GM18505 (cell line): Measurements from ENCODE around the gene DPY19L1.
"Not testable (repeated sequence)": the region's sequence is repeated elsewhere in the genome, so short reads cannot be mapped to it uniquely, and the experiment has no call there.

Experiments used
- ATAC-seq: cut with Tn5 transposase; IDR thresholded peaks from one replicate; pipeline ENCODE4 v1.9.1; 2021; ENCODE audit not compliant: unreplicated experiment
- POLR2A ChIP-seq: IDR thresholded peaks from 4 replicates; pipeline ENCODE4 v1.6.1; 2011; ENCODE audit warnings: borderline replicate concordance; ENCODE audit not compliant: insufficient read depth, insufficient read length; ENCODE audit errors: extremely low read depth

The DPY19L1 gene

DNA sequence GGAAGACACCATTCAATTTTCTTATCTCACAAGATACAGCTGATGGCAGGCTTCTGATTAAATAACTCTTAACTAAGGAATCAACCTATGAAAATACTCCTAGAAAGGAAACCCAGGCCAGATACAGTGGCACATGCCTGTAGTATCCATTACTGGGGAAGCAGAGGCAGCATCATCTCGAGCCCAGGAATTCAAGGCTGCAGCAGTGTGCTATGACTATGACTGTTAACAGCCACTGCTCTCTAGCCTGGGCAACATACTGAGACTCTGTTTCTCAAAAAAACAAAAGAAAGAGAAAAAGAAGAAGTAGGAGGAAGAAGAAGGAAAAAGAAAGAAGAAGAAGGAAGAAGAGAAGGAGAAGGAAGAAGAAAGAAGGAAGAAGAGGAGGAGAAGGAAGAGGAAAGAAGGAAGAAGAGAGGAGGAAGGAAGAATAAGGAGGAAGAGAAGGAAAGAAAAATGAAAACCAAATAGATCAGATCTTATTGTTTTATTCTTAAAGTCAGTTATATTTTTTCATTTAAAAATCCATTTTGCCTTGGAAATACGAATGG is 18.0 kb downstream of the DPY19L1 start:
- no peak for TF ChIP-seq POLR2A

DNA sequence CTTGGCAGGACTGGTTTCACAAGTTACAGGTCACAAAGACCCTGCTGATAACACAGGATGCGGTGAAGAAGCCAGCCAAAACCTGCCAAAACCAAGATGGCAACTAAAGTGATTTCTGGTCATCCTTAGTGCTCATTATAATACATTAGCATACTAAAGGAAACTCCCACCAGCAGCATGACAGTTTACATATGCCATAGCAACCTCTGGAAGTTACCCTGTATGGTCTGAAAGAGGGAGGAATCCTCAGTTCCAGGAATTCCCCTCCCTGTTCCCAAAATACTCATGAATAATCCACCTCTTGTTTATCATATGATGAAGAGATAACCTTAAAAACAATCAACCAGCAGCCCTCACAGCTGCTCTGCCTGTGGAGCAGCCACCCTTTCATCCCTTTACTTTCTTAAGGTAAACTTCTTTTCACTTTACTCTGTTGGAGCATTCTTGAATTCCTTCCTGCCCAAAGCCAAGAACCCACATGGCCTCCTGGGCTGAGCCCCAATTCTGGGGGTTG is 21.9 kb downstream of the DPY19L1 start:
- no peak for ATAC-seq
- TF ChIP-seq POLR2A = no peak

More for the DNA sequence above, 18.0 kb downstream of the DPY19L1 start:
- ATAC-seq = no peak

DNA sequence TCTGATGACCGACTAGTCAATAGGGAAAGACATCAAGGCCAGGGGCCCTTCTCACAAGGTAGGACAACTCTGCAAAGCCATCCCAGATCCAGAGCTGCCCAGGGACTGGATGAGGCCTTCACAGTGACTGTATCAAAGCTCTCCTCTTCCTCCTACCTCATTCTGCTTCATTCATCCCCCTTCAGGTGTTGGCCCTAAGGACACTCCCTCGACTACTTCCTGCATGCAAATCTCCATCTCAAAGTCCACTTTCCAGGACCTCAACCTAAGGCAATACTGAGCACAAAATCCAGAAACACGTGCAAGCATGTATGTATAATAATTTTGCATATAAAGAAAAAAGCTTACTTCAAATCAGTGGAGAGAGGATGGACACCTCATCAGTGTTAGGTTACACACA is 25.1 kb downstream of the DPY19L1 start:
- TF ChIP-seq POLR2A = no peak
- no peak for ATAC-seq

DNA sequence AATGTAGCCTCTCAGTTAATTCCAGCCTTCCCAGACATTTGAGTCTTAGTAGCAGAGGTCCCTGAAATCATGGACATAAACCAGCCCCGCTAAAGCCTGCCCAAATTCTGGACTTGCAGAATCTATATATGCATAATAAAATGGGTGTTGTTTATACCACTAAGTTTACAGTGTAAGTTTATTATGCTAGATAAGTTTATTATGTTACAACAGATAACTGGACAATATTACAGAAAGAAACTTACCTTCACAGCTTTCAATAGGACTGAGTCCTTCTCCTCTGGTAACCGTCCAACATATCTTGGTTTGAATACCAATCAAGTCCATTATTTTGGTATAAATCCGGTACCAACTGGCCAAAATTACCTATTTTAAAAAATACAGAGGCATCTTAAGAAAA is 26.2 kb downstream of the DPY19L1 start:
- no peak for TF ChIP-seq POLR2A
- no peak for ATAC-seq

DNA sequence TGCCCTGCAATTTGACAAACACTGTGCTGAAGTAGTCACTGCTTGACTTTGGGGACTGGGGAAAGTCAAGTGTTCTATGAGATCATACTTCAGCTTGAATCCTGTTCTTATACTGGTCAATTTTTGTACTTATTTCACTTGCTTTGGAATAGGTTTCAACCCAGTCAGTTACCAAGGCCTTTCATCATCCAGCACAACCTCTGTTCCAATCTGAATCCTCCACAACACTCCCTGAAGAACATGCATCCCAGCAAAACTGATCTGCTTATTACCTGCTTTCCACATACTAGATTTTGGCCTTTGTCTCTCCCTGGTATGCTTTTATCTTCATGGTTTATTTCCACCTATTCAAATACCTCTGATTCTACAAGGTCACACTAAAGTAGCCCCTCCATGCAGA is 29.5 kb downstream of the DPY19L1 start:
- no peak for TF ChIP-seq POLR2A
- ATAC-seq = no peak

DNA sequence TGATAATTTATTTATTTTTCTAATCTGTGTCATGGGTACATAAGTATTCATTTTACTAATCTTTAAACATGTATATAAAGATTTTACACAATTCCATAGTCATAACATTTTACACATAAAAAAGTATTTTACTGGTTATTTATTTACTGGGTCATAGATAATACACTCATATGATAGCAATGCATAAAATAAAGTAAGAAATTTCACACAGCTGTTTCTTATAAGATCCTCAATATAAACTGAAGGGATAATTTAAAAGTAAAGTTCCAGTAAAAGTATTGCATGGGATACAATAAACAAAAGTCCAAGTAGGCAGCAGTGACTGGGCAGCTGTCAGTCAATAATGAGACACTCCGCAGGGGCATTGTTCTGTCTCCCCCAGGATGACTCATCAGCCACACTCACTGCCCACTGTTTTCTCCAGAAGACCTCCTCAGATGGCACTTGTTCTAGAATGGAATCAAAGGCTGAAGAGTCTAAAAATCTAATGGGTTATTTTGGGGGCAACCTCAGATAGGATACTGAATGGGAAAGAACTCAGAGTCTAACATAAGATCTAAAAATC is 32.7 kb downstream of the DPY19L1 start:
- ATAC-seq = no peak
- no peak for TF ChIP-seq POLR2A

DNA sequence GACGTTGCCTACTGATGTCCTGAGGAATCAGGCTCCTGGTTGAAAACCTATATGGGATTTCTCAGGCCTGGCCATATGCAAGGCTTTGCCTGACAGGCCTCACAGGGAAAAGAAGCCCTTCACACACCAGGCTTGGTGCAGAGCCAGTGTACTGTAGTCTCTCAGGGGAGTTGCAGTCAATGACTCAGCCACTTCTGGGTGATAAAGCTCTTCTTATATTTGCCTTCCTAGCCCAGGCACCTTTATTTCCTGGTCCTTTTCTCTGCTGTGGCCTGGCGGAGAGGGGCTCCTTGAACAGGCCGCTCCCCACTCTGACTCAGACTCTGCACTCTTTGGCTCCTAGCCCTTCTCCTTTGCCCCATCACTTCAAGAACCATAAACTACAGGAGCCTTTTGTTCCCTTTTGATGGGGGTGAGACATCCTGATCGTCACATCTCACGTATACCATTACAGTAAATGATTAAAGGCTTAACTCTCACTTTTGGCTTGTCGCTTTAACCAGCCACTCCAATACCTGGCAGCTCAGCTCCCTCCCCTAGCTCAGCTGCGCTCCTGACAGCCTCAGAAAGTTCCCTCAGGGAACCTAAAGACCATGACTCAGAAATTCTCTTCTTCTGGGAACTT is 33.5 kb downstream of the DPY19L1 start:
- TF ChIP-seq POLR2A = no peak
- no peak for ATAC-seq

DNA sequence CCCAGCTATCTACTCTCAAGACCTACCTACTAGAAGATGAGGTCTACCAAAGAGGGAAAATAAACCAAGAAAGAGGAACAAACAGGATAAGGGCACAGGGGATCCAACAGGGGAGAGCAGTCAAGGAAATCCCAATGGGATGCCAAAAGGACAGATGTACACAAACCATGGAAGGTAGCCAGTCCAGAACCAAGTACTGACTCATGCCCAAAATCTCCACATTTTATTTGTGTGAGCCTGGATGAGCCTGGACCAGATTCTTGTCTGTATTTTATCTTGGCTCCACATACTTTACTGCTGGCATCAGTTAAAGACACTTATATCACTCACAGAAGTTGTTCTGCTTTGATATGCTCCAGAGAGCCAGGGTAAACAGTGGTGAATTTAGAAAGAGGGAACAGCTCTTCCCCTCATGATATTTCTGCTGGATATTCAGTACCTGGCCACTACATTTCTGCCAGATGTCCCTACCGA is 34.1 kb downstream of the DPY19L1 start:
- not testable (repeated sequence) for ATAC-seq

DNA sequence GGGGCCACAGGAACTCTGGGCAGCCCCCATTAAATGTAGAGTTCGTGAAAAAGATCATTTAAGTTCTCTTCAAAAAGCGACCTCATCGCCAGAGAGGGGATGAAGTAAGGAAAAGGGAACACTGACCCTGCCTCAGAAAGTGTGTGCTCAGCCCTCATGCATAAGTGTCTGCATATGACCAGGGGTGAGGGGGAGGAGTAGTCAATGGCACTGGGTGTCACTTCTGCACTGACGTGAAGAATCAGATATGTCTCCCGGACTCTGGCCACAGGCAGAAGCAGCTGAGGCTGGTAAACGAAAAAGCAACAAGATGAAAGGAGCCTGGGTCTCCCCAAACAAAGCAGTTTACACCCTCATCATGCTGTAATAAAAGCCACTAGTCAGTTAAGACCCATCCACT is 39.0 kb downstream of the DPY19L1 start:
- not testable (repeated sequence) for ATAC-seq

DNA sequence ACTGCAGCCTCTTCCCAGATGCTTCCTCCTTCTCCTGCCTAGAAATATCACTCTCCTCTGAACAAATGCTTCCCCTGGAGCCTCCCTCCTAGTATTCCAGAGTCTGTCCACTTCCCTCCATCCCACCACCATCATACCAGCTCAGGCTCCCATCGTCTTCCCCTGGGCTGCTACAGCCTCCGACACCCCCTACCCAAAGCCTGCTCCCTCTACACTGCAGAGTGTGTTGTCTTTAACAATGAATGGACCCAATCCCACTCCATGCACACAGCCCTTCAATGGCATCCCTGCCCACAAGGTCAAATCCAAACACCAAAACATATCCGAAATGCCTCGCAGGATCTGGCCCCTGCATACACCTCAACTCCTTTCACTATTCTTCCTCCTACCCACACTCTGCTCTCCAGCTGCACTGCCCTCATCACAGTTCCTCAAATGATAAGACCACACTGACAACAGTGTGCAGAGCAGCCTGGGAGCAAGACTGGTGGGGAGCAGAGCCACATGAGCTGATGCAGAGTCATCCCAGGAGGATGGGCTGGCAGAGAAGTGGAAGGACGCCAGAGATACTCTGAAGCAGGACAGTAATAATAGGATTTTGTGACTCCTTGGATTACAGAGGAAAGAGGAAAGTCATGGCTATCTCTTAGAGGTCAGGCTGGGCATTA is 40.7 kb downstream of the DPY19L1 start:
- peak; percentile 60 for ATAC-seq

DNA sequence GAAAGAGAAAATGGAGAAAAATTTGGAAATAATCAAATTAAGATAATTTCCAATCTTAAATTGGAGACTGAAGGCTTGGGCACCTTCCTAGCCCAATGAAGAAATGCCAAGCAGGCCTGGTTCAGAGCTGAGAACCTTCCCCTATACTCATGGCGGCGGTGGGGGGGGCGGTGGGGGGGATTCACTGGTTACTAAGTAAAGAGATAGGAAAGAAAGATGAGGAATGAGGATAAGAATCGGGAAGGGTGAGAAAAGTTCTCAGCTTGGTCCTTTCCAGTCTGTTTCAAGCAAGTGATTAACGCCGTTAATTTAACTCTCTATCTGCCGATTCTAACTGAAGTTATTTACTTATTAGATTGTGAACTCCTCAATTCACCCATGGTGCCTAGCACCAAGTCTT is 41.5 kb downstream of the DPY19L1 start:
- no peak for ATAC-seq
- TF ChIP-seq POLR2A = no peak

DNA sequence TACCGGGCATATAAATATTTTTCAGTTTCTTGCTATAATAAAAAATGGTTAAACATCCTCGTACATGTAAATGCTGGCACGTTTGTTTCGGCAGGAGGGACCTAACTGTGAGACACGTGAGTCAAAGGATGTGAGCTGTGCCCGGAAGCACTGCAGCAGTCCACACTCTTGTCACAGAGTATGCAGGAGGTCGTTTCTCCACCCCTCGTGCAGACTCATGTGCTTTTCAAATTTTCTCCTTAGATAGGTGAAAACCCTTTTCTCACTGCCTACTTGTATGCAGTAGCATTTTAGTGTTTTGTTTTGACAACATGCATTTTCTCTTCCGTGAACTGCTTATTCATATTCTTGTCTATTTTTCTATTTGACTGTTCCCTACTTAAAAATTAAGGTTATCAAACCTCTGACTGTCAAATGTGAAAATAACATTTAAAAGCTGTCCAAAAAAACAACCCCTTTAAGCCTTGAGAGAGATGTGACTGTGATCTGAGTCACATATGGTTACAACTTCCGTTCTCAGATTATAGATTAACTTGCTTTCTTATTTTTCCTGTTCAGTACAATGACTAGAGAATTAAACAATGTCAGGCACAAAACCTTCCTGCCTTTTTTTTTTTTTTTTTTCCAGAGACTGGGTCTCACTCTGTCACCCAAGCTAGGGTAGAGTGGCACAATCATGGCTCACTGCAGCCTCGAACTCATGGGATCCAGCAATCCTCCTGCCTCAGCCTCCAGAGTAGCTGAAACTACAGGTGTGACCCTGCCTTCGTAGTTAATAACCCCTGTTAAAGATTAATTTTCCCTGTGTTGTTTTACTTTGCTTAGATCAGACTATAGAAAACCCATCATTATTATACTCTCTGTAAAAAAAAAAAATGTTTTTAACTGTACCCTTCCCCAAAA is 45.1 kb downstream of the DPY19L1 start:
- peak; percentile 63 for ATAC-seq
- no peak for TF ChIP-seq POLR2A

DNA sequence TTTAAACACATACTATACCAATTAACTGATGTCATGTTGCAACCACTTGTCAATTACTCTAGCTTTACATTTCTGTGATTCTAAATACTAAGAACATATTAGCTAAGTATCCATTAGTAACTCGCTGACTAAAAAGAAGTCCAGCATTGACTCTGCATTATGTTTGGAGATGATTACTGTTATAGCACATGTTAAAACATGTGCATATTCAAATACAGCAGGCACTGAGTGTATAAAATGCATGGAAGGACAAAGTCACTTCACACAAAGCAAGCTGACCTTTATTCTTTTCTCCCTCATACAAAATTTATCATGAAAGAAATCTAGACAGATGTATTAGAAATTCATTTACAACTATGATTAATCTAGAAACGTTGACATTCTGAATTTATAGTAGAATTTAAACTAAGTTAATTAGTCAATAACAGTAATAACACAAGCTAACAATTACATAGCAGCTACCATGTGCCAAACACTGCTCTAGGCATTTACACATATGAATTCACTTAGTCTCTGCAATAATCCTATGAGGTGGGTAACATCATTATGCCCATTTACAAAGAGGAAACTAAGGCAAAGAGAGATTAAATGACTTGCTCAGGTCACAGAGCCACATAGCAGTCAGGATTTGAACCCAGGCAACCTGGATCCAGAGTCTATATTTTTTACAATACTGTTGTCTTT is 48.7 kb downstream of the DPY19L1 start:
- not testable (repeated sequence) for ATAC-seq

DNA sequence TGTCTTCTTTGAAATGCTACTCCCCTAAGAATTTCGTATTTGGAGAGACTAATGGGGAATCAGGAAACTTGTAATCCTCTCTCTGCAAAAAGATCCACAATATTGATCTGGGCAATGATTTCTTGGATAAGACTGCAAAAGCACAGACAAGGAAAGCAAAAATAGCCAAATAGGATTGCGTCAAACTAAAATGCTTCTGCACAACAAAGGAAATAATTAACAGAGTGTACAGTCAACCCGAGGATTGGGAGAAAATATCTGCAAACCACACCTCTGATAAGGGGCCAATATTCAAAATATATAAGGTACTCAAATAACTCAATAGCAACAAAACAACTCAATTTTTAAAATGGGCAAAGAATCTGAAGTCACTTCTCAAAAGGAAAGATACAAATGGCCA is 52.1 kb downstream of the DPY19L1 start:
- ATAC-seq = not testable (repeated sequence)

DNA sequence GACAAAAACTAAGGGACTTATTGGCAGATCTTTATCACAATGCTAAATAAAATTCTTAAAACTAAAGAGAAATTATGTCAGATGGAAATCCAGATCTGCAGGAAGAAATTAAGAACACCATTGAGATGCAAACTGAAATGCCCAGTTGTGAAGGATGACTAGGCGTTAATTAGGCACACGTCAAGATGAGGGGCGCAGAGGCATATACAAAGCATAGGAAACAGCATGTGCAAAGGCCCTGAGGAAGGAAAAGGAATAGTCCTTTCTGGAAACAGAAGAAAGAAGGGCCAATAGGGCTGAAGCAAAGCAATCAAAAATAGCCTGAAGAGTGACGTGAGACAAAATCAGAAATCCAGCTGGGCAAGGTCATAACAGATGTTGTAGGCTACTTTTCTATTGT is 53.1 kb downstream of the DPY19L1 start:
- not testable (repeated sequence) for ATAC-seq
